ENCODE results near the gene GRID2. TPM values are rescaled to one million over a fixed set of nuclear protein-coding genes. Genes with fewer than 3 reads are reported as not detected.

Gene GRID2
- total and polyA plus RNA-seq, 8 donors, result 6.4 TPM; not detected in 7

- intact Hi-C loops (cut with DNase I; ENCODE audit: low total_unique reads), result no loop called here
- Histone ChIP-seq H3K4me3 (no peak overlapping the region), H3K27me3 (no peaks in the 10 kb centered on the region), H3K27ac (no peak overlapping the region), H3K4me1 (no peaks in the 10 kb centered on the region), H3K36me3 (no peaks in the 10 kb centered on the region), H3K9me3 (peaks cover 0 to 6% (median 0%) of the 10 kb centered on the region in 4 donors)
- no peak for TF ChIP-seq POLR2AphosphoS5 (IDR thresholded peaks at IDR 0.05)
- no peak for TF ChIP-seq POLR2A (IDR thresholded peaks at IDR 0.05)
- no peak for TF ChIP-seq EP300 (IDR thresholded peaks at IDR 0.05)
- WGBS, 5 donors, result 84 to 91% (median 89%) methylated on average over 6 of the region's 6 CpGs
- no peak for DNase-seq
These were observed 1066.5 kb downstream of the GRID2 start for GRCh38 chr4:93370256-93370655.

- intact Hi-C loops (cut with DNase I; ENCODE audit: low total_unique reads), result no loop called here
- no peak for DNase-seq
- TF ChIP-seq POLR2AphosphoS5 (IDR thresholded peaks at IDR 0.05) (no peak), EP300 (IDR thresholded peaks at IDR 0.05) (no peak), CTCF (IDR thresholded peaks at IDR 0.05) (no peak), POLR2A (IDR thresholded peaks at IDR 0.05) (no peak)
- Histone ChIP-seq H3K27ac (no peak overlapping the region), H3K4me3 (no peak overlapping the region), H3K9me3 (no peaks in the 10 kb centered on the region), H3K36me3 (no peaks in the 10 kb centered on the region), H3K4me1 (no peaks in the 10 kb centered on the region), H3K27me3 (no peaks in the 10 kb centered on the region)
- 78 to 86% (median 85%) methylated on average over 4 of the region's 4 CpGs for WGBS, 5 donors
These were observed 1070.4 kb downstream of the GRID2 start for GRCh38 chr4:93373893-93374860.

- Histone ChIP-seq H3K4me3 (no peak overlapping the region), H3K4me1 (no peaks in the 10 kb centered on the region), H3K9me3 (no peaks in the 10 kb centered on the region), H3K36me3 (no peaks in the 10 kb centered on the region), H3K27me3 (no peaks in the 10 kb centered on the region), H3K27ac (no peak overlapping the region)
- 83 to 92% (median 87%) methylated on average over 2 of the region's 2 CpGs for WGBS, 5 donors
- DNase-seq, result no peak
- no peak for TF ChIP-seq POLR2AphosphoS5 (IDR thresholded peaks at IDR 0.05)
- TF ChIP-seq POLR2A (IDR thresholded peaks at IDR 0.05), result no peak
- TF ChIP-seq CTCF (IDR thresholded peaks at IDR 0.05), result no peak
- TF ChIP-seq EP300 (IDR thresholded peaks at IDR 0.05), result no peak
- intact Hi-C loops (cut with DNase I; ENCODE audit: low total_unique reads), result no loop called here
These were observed 1080.5 kb downstream of the GRID2 start for GRCh38 chr4:93384241-93384640.

- no peaks in the 10 kb centered on the region for H3K9me3 ChIP-seq
- no peak overlapping the region for H3K4me3 ChIP-seq
- no peaks in the 10 kb centered on the region for H3K36me3 ChIP-seq
- intact Hi-C loops (cut with DNase I; ENCODE audit: low total_unique reads), result no loop called here
- 57 to 75% (median 62%) methylated on average over 2 of the region's 2 CpGs for WGBS, 5 donors
- TF ChIP-seq EP300 (IDR thresholded peaks at IDR 0.05), result no peak
- TF ChIP-seq CTCF (IDR thresholded peaks at IDR 0.05), result no peak
- no peak for TF ChIP-seq POLR2AphosphoS5 (IDR thresholded peaks at IDR 0.05)
- no peak for TF ChIP-seq POLR2A (IDR thresholded peaks at IDR 0.05)
- H3K27ac ChIP-seq, result no peak overlapping the region
- no peaks in the 10 kb centered on the region for H3K27me3 ChIP-seq
- DNase-seq, result no peak
- no peaks in the 10 kb centered on the region for H3K4me1 ChIP-seq
These were observed 1081.1 kb downstream of the GRID2 start for GRCh38 chr4:93384887-93385286.

Data from stomach (tissue), 9 donors.